ENCODE data around the gene ERG.

The ERG gene

GRCh38 chr21:38472412-38473108 is 25.7 kb downstream of the ERG start:
- DNase-seq, result no peak

DNA sequence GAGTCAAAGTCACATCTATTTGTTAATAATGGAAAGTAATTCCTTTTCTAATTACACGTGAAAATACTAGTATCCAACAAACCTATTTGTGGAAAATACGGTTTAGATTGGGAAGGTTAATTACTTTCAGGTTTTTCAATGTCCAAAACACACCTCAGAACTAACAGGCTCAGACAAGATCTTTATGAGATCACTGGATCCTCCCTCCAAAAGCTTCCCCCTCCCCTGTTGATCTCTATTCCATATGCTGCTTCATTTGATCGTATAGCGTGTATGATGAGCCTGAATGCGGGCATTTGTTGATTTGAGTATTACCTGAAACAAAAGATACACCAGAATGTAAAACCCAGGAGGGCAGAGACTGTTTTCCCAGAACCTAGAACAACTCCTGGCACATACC is 26.5 kb downstream of the ERG start:
- no peak for DNase-seq

DNA sequence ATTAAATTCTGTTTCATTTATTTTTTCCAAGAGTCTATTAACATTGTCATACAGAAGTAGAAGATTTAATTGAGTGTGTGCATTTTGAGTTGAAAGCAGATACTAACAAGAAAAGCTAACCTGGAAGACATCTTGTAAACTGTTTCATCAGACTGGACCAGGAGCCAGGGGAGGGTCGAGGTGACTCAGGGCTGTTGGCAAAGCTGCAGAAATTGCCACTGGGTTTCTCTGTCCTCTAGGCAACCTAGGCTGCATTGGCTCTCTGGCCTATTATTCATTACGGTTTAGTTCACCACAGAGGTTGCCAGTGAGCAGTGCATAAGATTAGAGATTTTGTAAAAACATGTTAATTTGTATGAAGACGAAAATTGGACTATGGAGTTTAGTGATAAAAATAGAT is 27.5 kb downstream of the ERG start:
- no peak for DNase-seq

DNA sequence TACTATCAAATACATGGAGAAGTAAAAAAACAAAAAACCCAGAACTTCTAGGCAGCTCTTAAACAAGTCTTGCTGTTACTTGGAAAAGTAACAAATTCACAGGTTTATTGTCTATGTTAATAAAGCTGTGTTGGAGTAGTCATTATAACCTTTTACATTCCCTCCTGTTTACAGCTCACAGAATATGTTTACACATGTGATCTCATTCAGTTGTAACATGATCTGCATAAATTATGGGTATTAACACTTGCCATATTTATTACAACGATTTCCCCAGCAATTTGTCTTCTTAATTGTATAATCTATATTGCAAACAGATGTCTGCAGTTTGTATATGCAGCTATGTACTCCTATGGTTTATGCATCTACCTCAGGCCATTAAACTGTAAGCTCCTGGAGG is 28.6 kb downstream of the ERG start:
- no peak for DNase-seq

- DNase-seq, result no peak
Measured at GRCh38 chr21:38468989-38469388, 29.3 kb downstream of the ERG start.

GRCh38 chr21:38467911-38468310 is 30.4 kb downstream of the ERG start:
- no peak for DNase-seq

- peak; percentile 50 for DNase-seq
Measured at GRCh38 chr21:38467374-38467773, 30.9 kb downstream of the ERG start.

GRCh38 chr21:38460171-38460742 is 38.0 kb downstream of the ERG start:
- no peak for DNase-seq

- no peak for DNase-seq
Measured at GRCh38 chr21:38459490-38459889, 38.8 kb downstream of the ERG start.

DNA sequence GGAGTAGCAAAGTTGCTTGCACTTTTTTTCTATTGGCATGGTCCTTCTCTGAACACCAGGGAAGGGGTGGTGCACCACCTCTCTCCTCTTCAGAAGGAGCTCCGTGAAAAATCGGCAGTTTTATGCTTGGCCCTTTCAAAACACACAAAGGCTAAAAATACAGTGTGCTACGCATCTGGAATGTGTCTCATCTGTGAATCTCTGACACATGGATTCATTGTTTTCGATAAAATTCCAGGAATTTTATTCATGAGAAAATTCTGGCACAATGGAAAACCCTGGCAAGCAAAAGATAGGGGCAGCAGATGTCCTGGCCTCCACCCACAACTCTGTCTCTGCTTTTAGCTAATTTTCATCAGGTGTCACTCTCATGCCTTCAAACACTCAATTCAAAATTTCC is 42.9 kb downstream of the ERG start:
- no peak for DNase-seq

GRCh38 chr21:38454702-38455101 is 43.6 kb downstream of the ERG start:
- no peak for DNase-seq

- DNase-seq, result no peak
Measured at GRCh38 chr21:38454161-38454560, 44.1 kb downstream of the ERG start.

GRCh38 chr21:38448671-38449385 is 49.4 kb downstream of the ERG start:
- no peak for DNase-seq

DNA sequence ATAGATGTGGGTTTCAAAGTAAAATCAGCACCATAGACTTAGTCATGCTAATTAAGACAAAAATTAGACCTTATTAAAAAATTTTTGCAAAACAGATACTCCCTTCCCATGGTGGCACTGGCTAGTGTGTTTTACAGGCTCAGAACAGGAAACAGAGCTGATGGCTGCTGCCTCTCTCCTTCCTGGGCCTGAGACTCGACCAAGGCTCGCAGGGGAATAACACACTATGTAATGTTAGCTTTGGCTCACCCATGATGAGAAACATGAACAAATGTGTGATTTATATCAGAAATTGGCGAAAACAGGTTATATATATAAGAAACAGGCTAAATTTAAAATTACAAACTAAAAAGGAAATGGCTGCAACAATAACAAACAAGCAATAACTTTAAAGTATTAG is 50.7 kb downstream of the ERG start:
- DNase-seq, result no peak

DNA sequence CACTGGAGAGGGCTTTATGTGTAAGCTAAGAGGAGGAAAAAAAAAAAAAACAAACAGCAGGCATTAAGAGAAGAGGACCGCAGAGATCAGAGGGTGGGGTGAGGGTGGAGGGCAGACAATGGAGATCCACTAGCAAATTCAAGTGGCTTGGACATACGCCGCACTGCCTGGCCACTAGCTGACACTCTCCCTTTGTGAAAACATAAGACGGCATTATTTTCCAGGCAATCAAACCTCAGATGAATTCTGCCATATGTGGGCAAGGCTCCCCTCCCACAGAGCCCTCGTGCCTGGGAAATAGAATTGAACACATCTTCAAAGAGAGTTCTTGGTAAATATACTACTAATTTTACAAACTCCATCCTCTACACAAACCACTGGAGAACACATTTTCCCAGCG is 53.6 kb downstream of the ERG start:
- no peak for DNase-seq

DNA sequence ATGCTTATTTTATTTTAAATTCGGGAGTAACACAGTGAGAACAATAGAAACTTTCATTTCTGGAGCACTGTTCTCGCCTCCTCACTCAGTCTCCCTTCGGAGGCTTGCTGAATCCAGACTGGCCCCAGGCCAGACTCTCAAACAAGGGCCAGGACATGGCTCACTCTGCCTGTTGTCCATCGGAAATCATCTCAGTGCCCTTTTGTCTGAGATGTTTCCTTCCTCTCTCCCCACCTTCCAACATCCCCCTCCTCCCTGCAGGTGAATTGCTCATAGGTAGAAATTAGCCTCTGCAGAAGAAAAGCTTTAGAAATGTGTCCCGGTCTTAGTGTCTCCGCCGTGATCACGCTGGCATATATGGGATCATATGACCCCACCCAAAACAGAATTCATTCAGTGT is 55.2 kb downstream of the ERG start:
- no peak for DNase-seq

DNA sequence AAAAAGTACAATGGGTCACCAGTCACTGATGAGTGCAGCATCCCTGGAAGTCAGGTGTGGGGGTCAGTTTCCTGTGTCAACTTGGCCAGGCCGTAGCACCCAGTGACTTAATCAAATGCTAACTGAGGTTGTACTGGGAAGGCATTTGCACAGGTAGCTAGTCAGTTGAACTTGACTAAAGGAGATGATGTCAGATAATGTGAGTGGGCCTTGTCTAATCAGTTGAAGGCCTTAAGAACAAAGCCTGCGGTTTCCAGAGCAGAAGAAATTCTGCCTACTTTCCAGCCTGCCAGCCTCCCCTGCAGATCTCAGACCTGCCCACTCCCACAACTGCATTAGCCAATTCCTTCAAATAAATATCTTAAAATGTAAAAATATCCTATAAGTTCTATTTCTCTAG is 57.1 kb downstream of the ERG start:
- DNase-seq, result no peak

GRCh38 chr21:38440746-38441145 is 57.5 kb downstream of the ERG start:
- DNase-seq, result no peak

- DNase-seq, result no peak
Measured at GRCh38 chr21:38439957-38440356, 58.3 kb downstream of the ERG start.

DNA sequence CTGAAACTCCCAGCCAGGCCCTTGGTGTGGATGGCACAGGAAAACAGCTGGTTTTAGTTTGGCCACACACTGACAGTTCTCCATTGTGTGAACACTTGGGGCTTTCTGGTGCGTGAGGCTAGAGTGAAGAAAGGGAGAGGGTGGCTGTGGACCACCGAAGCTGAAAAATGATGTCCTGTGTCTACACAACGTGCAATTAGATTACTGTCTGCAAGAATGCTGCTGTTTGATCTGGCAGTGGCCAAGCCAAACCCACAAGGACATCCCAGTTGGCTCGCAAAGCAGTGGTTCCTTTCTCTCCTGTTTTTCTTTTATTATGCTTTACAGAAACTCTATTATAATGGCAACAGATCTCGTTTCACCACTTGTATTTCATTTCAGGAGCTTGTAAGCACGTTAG is 58.9 kb downstream of the ERG start:
- no peak for DNase-seq

- DNase-seq, result no peak
Measured at GRCh38 chr21:38438462-38438893, 59.8 kb downstream of the ERG start.

GRCh38 chr21:38436341-38436740 is 61.9 kb downstream of the ERG start:
- DNase-seq, result no peak

DNA sequence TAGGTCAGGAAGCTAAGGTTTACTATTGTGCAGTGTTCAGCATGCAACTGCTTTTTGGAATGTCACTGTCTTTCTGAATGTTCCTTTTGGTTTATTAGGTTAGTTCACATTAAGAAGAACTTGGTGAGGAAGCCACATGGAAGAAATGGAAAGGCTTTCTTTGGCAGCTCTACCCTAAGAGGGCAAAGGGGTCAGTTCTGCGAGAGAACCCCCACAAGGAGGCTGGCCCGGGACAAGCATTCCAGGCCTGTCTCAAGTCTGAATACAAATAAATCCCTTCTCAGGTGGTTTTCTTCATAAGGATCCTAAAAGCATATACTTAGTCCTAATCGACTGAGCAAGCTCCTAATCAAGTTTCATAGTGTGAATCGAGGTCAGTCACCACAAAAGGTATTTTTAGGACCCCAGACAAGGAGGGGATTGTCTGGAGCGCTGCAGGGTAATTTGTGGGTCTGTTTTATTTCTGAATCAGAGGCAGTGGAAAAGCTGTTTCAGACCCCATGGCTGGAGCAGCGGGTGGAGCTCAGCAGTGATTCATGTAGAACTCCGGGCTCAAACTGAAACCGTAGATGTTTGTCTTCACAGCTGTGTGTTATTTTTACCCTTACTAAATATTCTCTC is 63.3 kb downstream of the ERG start:
- DNase-seq, result no peak

DNA sequence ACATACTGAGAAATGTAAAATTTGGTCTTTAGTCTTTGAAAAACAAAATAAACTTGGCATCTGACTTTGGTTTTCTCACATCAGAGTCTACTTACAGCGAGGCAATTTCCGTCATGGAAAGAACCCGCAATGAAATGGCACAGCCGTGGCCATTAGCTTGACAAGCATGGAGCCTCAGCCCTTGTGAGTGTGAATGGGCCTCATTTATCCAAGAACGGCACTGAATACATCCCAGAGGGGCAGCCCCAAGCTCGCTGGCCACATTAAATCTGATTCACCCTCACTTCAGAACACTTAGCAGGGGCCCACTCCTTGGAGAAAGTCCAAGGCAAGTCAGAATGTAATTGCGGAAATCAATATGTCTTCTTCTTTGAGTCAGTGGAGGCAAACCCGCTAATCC is 64.8 kb downstream of the ERG start:
- DNase-seq, result no peak

All from KG1 (cell line).